ENCODE data around the gene MBP. TPM values are rescaled to one million over a fixed set of nuclear protein-coding genes. Genes with fewer than 3 reads are reported as not detected.

Gene MBP
- total and polyA plus RNA-seq, 2 donors (not counting 3 experiments of a cell fraction or from before 2014, with no cell fraction given), result 1.7 to 2.3 TPM

- Histone ChIP-seq H3K27me3 (ENCODE audit: control insufficient read depth in 2 of 2, insufficient read depth in 2 of 2, low read length in 2 of 2) (no peaks in the 10 kb centered on the region), H3K27ac (ENCODE audit: insufficient read depth, low read depth, low read length) (no peak overlapping the region), H3K36me3 (ENCODE audit: control insufficient read depth in 2 of 2, extremely low read depth in 1 of 2, insufficient read depth in 2 of 2, low read length in 2 of 2) (peaks cover 7 to 13% of the 10 kb centered on the region in 2 experiments), H3K9me1 (replicated peaks; ENCODE audit: control insufficient read depth, extremely low read depth, insufficient read depth, low read length) (no peaks in the 10 kb centered on the region), H3K4me2 (ENCODE audit: insufficient read depth, low read length) (no peak overlapping the region), H3K9ac (replicated peaks; ENCODE audit: extremely low read depth, insufficient read depth, low read length) (no peak overlapping the region), H3K4me1 (ENCODE audit: control insufficient read depth, extremely low read depth, insufficient read depth, low read length) (peaks cover 18% of the 10 kb centered on the region), H4K20me1 (replicated peaks; ENCODE audit: control insufficient read depth, extremely low read depth, insufficient read depth, low read length) (no peaks in the 10 kb centered on the region), H2AFZ (ENCODE audit: low read depth, low read length) (no peak overlapping the region), H3K9me3 (replicated peaks; ENCODE audit: control insufficient read depth, insufficient read depth, low read length) (no peaks in the 10 kb centered on the region), H3K79me2 (ENCODE audit: control insufficient read depth, insufficient read depth, low read length) (no peaks in the 10 kb centered on the region), H3K4me3 (replicated peaks in 1 of 3; ENCODE audit: insufficient read depth in 1 of 3, low read depth in 1 of 3, low read length in 3 of 3) (no peak overlapping the region)
- ChIA-PET POLR2A (no interaction called here), CTCF (interaction anchor here (1.1 kb wide), 1 partner anchor 34 kb away, joined by 4 read pairs; no protein-coding TSS in a partner anchor)
- FAIRE-seq (no peak), DNase-seq (ENCODE audit: low read depth, low spot score) (no peak)
- BruUV-seq (replicated peaks), result no TSS peak
- intact Hi-C loops (cut with micrococcal nuclease), result loop anchor here (10.0 kb wide), 1 partner anchor 131 kb away; the partner anchor contains the start of gene ZNF236
- TF ChIP-seq MAX (IDR thresholded peaks at IDR 0.05; ENCODE audit: insufficient read depth, insufficient read length), result no peak
- TF ChIP-seq POLR2AphosphoS5 (IDR thresholded peaks at IDR 0.05; ENCODE audit: insufficient read depth, low read depth, low read length), result no peak
- TF ChIP-seq FOS (IDR thresholded peaks at IDR 0.05; ENCODE audit: borderline replicate concordance, insufficient read depth, low read length), result no peak
- no peak for TF ChIP-seq GATA2 (IDR thresholded peaks at IDR 0.05; ENCODE audit: insufficient read depth, insufficient read length, low read depth, low read length)
- no peak for TF ChIP-seq POLR2A (IDR thresholded peaks at IDR 0.05; ENCODE audit: low read depth, low read length)
- TF ChIP-seq MYC (IDR thresholded peaks at IDR 0.05; ENCODE audit: low read depth, low read length), result no peak
- TF ChIP-seq CTCF (IDR thresholded peaks at IDR 0.05; ENCODE audit: extremely low read depth in 1 of 2, insufficient read depth in 1 of 2, low read depth in 1 of 2, low read length in 2 of 2), result no peak
- no peak for TF ChIP-seq EZH2 (IDR thresholded peaks at IDR 0.05; ENCODE audit: borderline replicate concordance, low read depth, low read length, severe bottlenecking)
- no peak for TF ChIP-seq JUN (IDR thresholded peaks at IDR 0.05; ENCODE audit: borderline replicate concordance, insufficient read depth, insufficient read length, low read depth)
- dilution Hi-C loops (cut with MboI; ENCODE audit: extremely low pct_ligation_motif_present, low sequenced_read_pairs), result no loop called here
Observed at GRCh38 chr18:76955524-76956170, 176.9 kb downstream of the MBP start.

Data from endothelial cell of umbilical vein (primary cell).